Heart left ventricle (tissue), 13 donors: ENCODE measurements around the gene CDC42SE2.

Experiments used
- POLR2A ChIP-seq, 2 donors: fragments of 450-650 bp; IDR thresholded peaks; one replicate each; pipeline ENCODE4 v1.6.1; 2017; ENCODE audit warnings: antibody characterized with exemption in 2 of 2, mild to moderate bottlenecking in 2 of 2, moderate library complexity in 2 of 2
- TF ChIP-seq, protein P1 (sequence below), 12 donors: fragments of 200-600 bp; sonication (generic) in 4 of 12; IDR thresholded peaks; one replicate each; pipeline versions ENCODE4 v1.5.0 to v1.8.0; 2018 to 2022; ENCODE audit warnings: antibody characterized with exemption in 12 of 12, mild to moderate bottlenecking in 5 of 12
- donor health status: ischemic (EF 13 %, LVEDD 7.1; RV severe dilation, severe dysfunction).
- donor health status: DM: no; HTN: yes; CAD: no.
- donor health status: DM: no; HTN: no; CAD: no.
- donor health status: ischemic (EF 25% LVEDD 6.9; RV normal size, moderate dysfunction).
- donor health status: ischemic (EF 25% LVEDD 5.7; RV mildly dilated, moderate dysfunction).
- donor health status: ischemic (EF 35%, LVEDD 5.7; RV mildly dilated, moderate dysfunction).
- donor health status: nonischemic (EF 11% LVEDD 7.7; RV severe dilation, severe dysfunction).
- donor health status: DM: yes; HTN: yes; CAD: no.
- donor health status: PGD.
- donor health status: ischemic (EF 29% LVEDD 5.4; RV normal size, mild dysfunction).
- donor health status: nonischemic (EF 23%, LVEDD 6.1; RV moderate dilation, normal function).

- TF ChIP-seq, protein P1, sequence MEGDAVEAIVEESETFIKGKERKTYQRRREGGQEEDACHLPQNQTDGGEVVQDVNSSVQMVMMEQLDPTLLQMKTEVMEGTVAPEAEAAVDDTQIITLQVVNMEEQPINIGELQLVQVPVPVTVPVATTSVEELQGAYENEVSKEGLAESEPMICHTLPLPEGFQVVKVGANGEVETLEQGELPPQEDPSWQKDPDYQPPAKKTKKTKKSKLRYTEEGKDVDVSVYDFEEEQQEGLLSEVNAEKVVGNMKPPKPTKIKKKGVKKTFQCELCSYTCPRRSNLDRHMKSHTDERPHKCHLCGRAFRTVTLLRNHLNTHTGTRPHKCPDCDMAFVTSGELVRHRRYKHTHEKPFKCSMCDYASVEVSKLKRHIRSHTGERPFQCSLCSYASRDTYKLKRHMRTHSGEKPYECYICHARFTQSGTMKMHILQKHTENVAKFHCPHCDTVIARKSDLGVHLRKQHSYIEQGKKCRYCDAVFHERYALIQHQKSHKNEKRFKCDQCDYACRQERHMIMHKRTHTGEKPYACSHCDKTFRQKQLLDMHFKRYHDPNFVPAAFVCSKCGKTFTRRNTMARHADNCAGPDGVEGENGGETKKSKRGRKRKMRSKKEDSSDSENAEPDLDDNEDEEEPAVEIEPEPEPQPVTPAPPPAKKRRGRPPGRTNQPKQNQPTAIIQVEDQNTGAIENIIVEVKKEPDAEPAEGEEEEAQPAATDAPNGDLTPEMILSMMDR (IDR thresholded peaks at IDR 0.05) = no peak
- no peak for TF ChIP-seq POLR2A (IDR thresholded peaks at IDR 0.05)
These were observed 126.0 kb downstream of the CDC42SE2 start for GRCh38 chr5:131389869-131390265.
